Islet of Langerhans (tissue), 1 donor: Measurements from ENCODE around the gene MGLL.

Experiments used
- FAIRE-seq: peaks from one replicate; lab custom pipeline; 2011; peaks lifted over from hg19 to GRCh38; lab: Jason Lieb, UNC

MGLL gene

DNA sequence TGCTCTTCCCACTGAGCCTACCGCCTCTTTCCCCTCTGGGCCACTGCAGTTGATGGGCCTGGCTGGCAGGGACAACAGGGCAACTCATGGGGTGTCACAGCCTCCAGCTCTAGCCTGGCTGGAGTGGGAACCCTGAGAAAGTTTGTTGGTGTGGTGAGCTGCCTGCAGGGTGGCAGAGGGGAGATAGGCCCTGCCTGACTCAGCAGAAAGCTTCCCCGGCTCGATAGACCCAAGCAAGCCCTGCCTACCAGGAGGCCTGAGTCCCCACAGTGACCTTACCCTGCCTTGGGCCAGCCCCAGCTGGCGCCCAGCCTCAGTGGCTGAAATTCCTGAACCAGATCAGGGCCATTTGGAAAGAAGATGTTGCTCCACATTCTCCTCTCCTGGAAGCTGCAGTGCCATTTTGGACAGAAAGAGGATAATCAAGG, 120.2 kb downstream of the MGLL start:
- FAIRE-seq = no peak

DNA sequence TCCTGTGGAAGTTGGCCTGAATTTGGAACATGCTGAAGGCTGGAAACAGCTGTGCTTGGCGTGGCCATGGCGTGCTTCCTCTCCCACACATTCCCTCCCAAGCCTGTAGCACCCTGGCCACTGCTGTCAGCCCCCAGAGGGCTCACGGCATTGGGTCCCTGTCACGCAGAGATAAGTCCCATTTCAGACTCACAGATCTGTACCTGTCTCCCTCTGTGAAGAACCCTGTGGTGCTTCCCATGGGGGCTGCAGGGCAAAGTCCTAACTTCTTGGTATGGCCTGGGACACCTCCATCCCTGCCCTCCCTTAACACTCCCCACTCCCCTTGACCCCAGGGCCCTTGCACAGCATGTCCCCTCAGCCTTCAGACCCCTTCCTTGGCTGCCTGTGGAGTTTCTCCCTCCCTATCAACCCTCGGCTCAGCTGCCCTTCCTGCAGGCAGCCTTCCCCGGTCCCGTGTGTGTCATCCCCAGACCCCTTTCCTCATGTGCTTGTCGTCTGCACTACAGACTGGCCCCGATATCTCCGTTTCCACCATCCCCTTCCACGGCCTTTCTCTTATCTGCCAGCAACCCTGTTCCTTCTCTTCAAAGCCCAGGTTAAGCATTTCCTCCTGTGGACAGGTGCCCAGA, 120.9 kb downstream of the MGLL start:
- no peak for FAIRE-seq

DNA sequence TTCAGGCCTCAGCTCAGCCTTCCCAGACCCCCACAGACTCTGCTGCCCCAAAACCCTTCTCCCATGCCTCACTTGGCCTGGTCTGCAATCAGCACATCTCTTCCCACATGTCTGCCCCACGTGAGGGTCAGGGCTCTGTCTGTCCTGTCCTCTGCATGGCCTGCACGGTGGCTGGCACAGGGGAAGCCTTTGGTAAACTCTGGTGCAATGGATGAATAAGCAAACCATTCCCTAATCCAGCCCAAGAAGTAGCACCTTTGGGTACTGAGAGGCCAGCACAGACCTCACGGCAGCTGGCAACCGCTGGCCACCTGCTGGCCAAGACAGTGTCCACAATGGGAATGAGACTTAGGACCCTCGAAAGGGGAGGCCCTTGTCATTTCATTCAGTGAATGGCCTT, 121.9 kb downstream of the MGLL start:
- FAIRE-seq = no peak

DNA sequence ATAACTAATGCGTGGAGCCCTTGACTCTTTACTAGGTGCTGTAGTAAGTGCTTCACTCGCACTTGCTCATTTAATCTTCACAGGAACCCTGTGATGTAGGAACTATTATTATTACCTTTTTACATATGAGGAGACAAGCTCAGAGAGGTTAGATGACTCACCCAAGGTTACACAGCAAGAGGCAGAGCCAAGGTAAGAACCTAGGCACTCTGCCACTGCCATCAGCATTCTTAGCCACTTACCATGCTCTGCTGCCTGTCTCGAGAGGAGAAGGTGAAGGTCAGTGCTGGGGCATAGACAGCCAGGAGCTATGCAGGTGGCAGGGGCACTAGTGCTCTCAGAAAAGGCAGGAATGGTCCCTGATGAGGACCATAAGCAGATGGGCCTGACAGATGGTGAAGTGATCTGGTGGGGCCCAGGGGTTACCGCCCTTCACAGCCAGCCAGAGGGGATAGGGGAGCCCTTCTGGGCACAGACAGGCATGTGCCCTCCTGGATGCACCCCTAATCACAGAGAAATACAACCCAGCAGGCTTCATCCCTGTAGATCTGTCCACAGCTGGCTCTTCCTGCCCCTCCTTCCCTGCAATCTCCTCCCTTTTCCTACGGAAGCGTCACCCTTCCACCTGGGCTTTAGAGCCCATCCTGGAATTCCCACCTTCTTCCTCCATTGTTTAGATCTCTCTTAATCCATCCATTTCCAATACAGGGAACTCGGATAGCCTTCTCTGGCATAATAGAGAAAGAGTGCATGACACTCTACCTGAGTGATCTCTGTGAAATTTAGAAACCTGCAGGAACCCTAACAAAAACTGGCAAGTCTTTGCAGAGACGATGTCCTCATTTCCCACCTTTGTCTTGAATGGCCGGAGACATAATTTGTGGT, 122.7 kb downstream of the MGLL start:
- FAIRE-seq = no peak

DNA sequence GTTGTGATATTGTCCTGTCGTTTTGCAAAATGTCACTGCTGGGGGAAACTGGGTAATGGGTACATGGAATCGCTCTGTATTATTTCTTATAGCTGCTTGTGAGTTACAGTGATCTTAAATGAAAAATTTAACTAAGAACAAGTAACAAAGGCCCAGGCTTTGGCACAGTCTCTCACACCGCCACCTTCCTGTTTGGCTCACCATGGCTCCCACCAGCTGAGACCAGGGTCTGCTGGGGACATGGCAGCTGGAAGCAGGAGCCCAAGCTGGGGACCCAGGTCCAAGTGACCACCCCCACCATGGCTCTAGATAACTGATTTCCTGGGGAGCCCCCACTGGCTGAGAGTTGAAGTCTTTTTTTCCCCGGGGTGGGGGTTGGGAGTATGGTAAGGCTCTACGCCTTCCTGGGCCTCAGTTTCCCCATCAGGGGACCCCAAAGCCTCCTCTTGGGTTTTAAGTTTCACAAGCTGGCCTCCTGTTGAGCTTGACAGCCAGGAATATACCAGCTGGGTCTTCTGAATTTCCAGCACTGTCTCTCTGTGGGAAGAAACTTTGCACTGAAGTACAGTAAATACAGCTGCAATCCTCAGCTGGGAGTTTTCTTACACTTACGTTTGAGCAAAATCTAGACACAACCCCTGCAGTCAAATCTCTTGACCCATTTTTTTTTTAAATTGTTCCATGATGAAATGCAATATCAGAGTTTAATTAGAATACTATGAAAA, 123.5 kb downstream of the MGLL start:
- FAIRE-seq = no peak

GRCh38 chr3:127698286-127698685, 124.0 kb downstream of the MGLL start:
- FAIRE-seq = no peak

GRCh38 chr3:127697551-127698240, 124.6 kb downstream of the MGLL start:
- FAIRE-seq = peak; percentile 76

DNA sequence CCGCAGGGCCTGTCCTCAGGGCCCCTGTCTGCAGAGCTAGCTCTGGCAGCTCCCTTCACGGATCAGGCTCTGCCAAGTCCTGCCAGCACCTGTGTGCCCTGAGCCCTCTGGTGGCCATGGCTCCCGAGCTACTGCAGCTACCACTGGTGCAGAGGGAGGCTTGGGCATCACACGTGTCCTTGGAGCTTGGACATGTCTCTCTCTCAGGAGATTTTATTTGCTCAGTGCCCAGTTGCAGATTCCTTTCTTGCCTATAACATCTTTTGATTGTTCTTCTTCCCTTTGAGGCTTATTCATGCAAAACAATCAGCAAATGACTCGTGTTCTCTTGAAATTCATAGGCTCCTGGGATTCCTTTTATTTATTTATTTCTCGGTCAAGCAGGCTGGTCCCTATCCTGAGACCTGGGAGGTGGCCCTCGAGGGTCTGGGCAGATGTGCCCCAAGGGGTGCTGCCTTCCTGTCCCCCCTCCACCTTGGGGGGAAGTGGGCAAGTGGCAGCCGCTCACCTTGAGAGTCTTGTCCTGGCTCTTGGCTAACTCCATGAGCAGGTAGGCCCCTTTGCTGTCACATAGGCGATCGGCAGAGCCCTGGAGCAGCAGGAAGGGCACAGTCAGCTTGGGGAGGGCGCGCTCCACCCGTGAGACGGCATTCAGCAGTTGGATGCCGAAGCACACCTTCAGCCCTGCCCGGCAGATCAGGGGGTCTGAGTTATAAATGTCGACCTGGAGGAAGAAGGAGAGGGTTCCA, 127.7 kb downstream of the MGLL start:
- no peak for FAIRE-seq

GRCh38 chr3:127693336-127693843, 128.9 kb downstream of the MGLL start:
- FAIRE-seq = no peak

DNA sequence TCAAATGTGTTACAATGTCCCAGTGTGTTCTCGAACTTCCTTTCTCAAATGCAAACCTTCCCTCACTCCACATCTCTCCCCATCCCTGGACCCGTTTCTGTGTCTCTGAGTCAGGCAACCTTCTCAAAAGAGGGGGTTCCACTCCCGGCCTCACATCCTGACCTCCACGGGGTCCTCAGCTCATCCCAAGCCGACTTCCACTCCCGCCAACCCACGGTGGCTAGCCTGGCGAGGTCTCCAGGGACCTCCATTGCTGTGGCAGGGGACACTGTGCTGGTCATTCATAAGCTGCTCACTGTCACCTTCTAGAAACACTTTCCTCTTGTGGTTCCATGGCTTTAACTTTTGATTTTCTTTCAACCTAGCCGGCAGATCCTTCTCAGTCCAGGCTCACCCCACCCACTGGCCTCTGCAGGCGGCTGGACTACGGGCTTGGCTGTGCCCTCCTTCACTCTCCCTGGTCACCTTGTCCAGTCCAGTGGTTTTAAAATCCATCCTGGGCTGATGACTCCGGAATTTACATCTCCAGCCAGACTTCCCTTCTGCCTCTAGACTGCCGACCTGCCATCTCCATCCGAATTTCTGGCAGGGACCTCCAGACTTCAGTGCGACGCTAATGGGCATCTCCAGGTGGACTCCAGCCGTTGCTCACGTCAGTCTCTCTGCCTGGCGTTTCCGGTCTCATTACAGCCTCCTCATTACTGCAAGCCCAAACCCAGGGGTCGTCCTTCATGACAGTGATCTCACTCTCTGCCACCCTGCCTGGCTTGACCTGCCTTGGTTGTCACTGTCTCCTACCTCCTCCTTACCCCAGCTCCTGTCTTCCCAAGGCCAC, 129.6 kb downstream of the MGLL start:
- no peak for FAIRE-seq

DNA sequence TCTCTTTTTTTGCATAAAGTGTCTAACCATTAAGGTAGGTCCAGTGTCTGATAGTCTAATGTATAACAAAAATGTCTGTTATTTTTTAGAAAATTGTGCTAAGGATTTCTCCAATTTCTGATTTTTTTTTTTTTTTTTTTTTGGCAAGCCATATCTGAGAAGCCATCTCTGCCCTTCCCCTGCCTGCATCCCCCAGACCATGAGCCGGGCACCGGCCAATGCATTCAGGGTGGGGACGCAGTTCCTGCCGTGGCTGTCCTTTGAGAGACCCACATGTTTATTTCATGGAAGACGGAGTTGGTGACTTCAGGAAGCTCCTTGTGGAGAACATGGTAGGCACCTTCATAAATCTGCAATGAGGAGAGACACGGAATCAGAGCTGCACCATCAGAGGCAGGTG, 130.3 kb downstream of the MGLL start:
- FAIRE-seq = no peak

- FAIRE-seq = no peak
These were observed 130.8 kb downstream of the MGLL start for GRCh38 chr3:127691489-127691888.

DNA sequence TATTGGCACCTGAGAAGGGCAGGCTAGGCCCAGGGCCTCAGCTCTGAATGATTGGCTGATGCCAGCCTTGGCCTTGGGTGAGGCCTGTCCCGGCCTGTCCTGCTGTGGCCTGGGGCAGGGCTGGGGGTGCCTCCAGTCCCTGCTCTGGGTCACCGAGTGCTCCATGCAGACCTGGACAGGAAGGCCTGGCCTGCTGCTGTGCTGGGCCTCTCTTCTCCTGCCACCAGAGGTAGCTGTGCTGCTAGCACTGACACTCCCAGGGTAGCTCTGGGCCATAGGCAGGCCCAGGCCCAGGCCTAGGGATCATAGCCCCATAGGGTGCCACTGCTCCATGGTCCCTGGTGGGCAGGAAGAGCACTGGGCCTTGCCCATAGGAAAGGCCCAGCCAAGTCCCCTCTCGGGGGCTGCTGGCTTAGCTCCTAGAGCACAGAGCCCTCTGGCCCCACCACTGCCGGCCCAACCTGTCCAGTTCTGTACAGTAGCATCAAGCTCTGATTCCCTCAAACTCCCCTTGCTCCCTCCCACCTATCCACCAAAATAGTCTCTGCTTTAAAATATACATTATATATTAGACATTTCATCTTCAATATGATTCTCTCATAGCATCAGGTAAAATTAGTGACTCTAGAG, 131.4 kb downstream of the MGLL start:
- no peak for FAIRE-seq

DNA sequence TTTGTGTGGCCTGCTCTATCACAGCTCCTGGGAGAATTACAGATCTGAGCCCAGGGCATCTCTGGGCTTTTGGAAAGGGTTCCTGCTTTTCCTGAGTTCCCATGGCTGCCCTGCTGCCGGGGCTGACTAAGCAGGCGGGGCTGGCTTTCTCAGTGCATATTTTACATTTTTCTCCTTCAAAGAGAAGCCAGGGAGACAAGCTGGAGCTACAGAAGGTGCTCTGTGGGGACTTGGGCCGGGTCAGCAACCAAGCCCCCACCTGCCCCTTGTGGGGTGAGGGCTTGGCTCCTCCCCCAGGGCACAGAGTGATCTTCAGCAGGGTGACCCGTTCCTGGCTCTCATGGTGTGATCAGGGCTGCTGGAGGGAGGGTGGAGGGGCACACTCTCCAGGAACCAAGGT, 132.2 kb downstream of the MGLL start:
- FAIRE-seq = no peak

- FAIRE-seq = no peak
These were observed 133.0 kb downstream of the MGLL start for GRCh38 chr3:127689266-127689860.

GRCh38 chr3:127688416-127689265, 133.7 kb downstream of the MGLL start:
- FAIRE-seq = no peak

DNA sequence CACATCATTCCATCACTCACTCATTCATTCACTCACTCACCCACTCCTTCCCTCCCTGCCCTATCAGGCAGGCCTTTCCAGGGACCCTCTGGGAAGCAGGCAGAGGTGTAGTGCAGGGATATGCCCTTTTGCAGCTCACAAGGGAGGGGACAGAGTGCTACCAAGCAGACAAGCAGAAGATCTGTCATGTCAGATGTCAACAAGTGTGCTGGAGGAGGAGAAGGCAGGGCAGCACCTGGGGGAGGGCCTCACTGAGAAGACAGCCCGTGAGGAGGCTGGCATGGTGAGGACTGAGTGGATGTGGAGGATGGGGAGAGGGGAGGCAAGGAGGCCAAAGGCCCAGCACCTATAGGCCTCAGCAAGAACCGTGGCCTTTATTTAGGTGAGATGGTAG, 134.3 kb downstream of the MGLL start:
- no peak for FAIRE-seq

- no peak for FAIRE-seq
These were observed 135.0 kb downstream of the MGLL start for GRCh38 chr3:127687228-127687737.

GRCh38 chr3:127686512-127686894, 135.8 kb downstream of the MGLL start:
- no peak for FAIRE-seq
